NT2/D1 (cell line): ENCODE measurements around the gene ACTR5.
"Not testable (repeated sequence)": the region's sequence is repeated elsewhere in the genome, so short reads cannot be mapped to it uniquely, and the experiment has no call there.

ENCODE experiments used
- DNase-seq: peaks from one replicate; pipeline ENCODE4 v3.0.0-alpha.2; 2011; ENCODE audit warnings: low read depth, low spot score
- H3K27me3 ChIP-seq: 2 replicates; pipeline ENCODE4 v1.6.0; 2011; ENCODE audit warnings: mild to moderate bottlenecking; ENCODE audit not compliant: insufficient read length, insufficient read depth
- H3K36me3 ChIP-seq: 2 replicates; pipeline ENCODE4 v1.6.1; 2011; ENCODE audit warnings: mild to moderate bottlenecking, low read length, mixed read lengths; ENCODE audit not compliant: insufficient read depth, insufficient read length
- H3K4me1 ChIP-seq: 2 replicates; pipeline ENCODE4 v1.5.1; 2011; ENCODE audit not compliant: insufficient read depth, insufficient read length
- H3K4me3 ChIP-seq: 2 replicates; pipeline ENCODE4 v1.5.1; 2011; ENCODE audit warnings: low read depth; ENCODE audit not compliant: insufficient read length
- H3K9ac ChIP-seq: 2 replicates; pipeline ENCODE4 v1.6.0; 2011; ENCODE audit warnings: low read depth; ENCODE audit not compliant: insufficient read length
- H3K9me3 ChIP-seq: 2 replicates; pipeline ENCODE4 v1.5.1; 2011; ENCODE audit warnings: mild to moderate bottlenecking, low read length; ENCODE audit not compliant: insufficient read depth
- SUZ12 ChIP-seq: IDR thresholded peaks from 2 replicates; pipeline ENCODE4 v1.6.1; 2011; ENCODE audit not compliant: insufficient read length, insufficient read depth; ENCODE audit errors: extremely low read depth
- YY1 ChIP-seq: IDR thresholded peaks from 2 replicates; pipeline ENCODE4 v1.6.1; 2011; ENCODE audit not compliant: insufficient read length, insufficient read depth
- ZNF274 ChIP-seq: IDR thresholded peaks from 2 replicates; pipeline ENCODE4 v1.6.1; 2011; ENCODE audit warnings: mild to moderate bottlenecking, low read depth, low read length

The ACTR5 gene

GRCh38 chr20:38809942-38810341, 61.7 kb downstream of the ACTR5 start:
- Histone ChIP-seq H3K4me3 (no peak overlapping the region), H3K9ac (no peak overlapping the region), H3K9me3 (no peaks in the 10 kb centered on the region), H3K27me3 (peaks cover 18% of the 10 kb centered on the region), H3K4me1 (peaks cover 12% of the 10 kb centered on the region), H3K36me3 (peaks cover 14% of the 10 kb centered on the region)
- DNase-seq: no peak
- TF ChIP-seq SUZ12: no peak
- TF ChIP-seq YY1: no peak
- no peak for TF ChIP-seq ZNF274

GRCh38 chr20:38810926-38811630, 62.8 kb downstream of the ACTR5 start:
- Histone ChIP-seq H3K4me3 (no peak overlapping the region), H3K36me3 (peaks cover 14% of the 10 kb centered on the region), H3K4me1 (peaks cover 12% of the 10 kb centered on the region), H3K27me3 (peaks cover 18% of the 10 kb centered on the region), H3K9ac (no peak overlapping the region), H3K9me3 (no peaks in the 10 kb centered on the region)
- DNase-seq: no peak
- TF ChIP-seq ZNF274 (no peak), YY1 (no peak), SUZ12 (no peak)

- Histone ChIP-seq H3K4me3 (no peak overlapping the region), H3K4me1 (peaks cover 12% of the 10 kb centered on the region), H3K27me3 (peaks cover 18% of the 10 kb centered on the region), H3K9ac (no peak overlapping the region), H3K9me3 (no peaks in the 10 kb centered on the region), H3K36me3 (peaks cover 14% of the 10 kb centered on the region)
- no peak for TF ChIP-seq SUZ12
- TF ChIP-seq ZNF274: no peak
- DNase-seq: no peak
Measured at GRCh38 chr20:38811769-38812168, 63.5 kb downstream of the ACTR5 start.

- Histone ChIP-seq H3K9me3 (no peaks in the 10 kb centered on the region), H3K4me3 (no peak overlapping the region), H3K27me3 (peaks cover 14% of the 10 kb centered on the region), H3K9ac (no peak overlapping the region), H3K36me3 (peaks cover 14% of the 10 kb centered on the region), H3K4me1 (peaks cover 14% of the 10 kb centered on the region)
- TF ChIP-seq ZNF274 (no peak), SUZ12 (no peak), YY1 (no peak)
- no peak for DNase-seq
Measured at GRCh38 chr20:38812182-38812581, 63.9 kb downstream of the ACTR5 start.

GRCh38 chr20:38812709-38813573, 64.7 kb downstream of the ACTR5 start:
- TF ChIP-seq ZNF274: no peak
- TF ChIP-seq YY1: no peak
- TF ChIP-seq SUZ12: no peak
- Histone ChIP-seq H3K9me3 (no peaks in the 10 kb centered on the region), H3K4me1 (peaks cover 12% of the 10 kb centered on the region), H3K36me3 (peaks cover 14% of the 10 kb centered on the region), H3K4me3 (no peak overlapping the region), H3K27me3 (peaks cover 6% of the 10 kb centered on the region), H3K9ac (no peak overlapping the region)
- DNase-seq: no peak

GRCh38 chr20:38813574-38813962, 65.3 kb downstream of the ACTR5 start:
- peaks cover 14% of the 10 kb centered on the region for H3K36me3 ChIP-seq
- not testable (repeated sequence) for H3K27me3 ChIP-seq, DNase-seq, H3K4me3 ChIP-seq, H3K9me3 ChIP-seq, H3K9ac ChIP-seq
- peaks cover 14% of the 10 kb centered on the region for H3K4me1 ChIP-seq

- no peak overlapping the region for H3K4me3 ChIP-seq
- TF ChIP-seq ZNF274 (no peak), SUZ12 (no peak), YY1 (no peak)
- peaks cover 9% of the 10 kb centered on the region for H3K36me3 ChIP-seq
- peaks cover 8% of the 10 kb centered on the region for H3K4me1 ChIP-seq
- no peak overlapping the region for H3K9ac ChIP-seq
- DNase-seq: no peak
- no peaks in the 10 kb centered on the region for H3K27me3 ChIP-seq
- no peaks in the 10 kb centered on the region for H3K9me3 ChIP-seq
Measured at GRCh38 chr20:38815446-38815845, 67.2 kb downstream of the ACTR5 start.
